ENCODE measurements around the gene UBA6. TPM values are rescaled to one million over a fixed set of nuclear protein-coding genes. Genes with fewer than 3 reads are reported as not detected.

UBA6 gene
- polyA plus RNA-seq (2011; rRNA removed) (83.7 and 119 TPM in 2 replicates), polyA minus RNA-seq (2011; rRNA and poly(A)+ RNA removed) (84.5 and 141 TPM in 2 replicates)

DNA sequence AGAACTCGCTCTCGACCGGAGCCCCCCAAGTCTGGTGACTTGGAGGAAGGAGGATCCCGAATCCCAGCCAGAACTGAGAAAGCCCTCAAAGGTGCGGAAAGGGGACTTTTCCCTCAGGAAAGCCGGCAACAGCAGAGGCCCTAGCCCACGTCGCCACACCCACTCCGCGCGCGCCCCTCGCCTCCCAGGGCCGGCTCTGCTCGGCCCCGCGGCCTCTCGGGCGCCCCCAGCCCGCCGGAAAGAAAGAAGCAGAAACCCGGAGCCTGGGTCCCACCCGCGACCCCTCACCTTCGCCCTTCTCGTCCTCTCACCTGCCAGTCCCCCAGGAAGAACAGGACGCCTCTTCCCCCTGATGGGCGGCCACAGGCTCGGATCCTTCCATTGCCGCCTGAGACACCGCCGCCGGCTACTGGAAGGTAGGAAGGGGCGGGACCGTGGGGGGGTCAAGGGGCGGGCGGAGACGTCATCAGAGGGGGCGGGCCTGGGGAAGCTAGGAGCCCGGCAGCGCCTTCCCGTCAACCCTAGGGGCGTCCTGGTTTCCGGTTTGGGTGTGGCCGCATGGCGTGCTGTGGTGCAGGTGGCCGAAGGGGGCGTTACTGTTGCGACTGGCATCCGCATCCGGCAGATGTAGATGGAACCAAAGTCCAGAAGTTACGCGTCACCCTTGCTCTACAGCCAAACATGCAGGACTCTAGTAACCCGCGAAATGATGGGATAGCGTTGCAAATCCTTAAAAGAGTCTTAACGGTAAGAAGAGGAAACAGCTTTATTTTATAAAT, at the start of gene UBA6:
Gene UBA6 (minus strand): TSS at position 418 of the 779 bp plus-strand sequence. CDS start 36 bp downstream, at position 382.
- Histone ChIP-seq H3K9me3 (ENCODE audit: control insufficient read depth, insufficient read depth, low read length) (no peaks in the 10 kb centered on the region), H3K27me3 (ENCODE audit: control insufficient read depth, insufficient read depth, low read length) (no peaks in the 10 kb centered on the region), H3K27ac (ENCODE audit: low read depth, low read length) (peak within 1 kb of the TSS; percentile 78), H3K4me3 (ENCODE audit: low read depth, low read length) (peak within 1 kb of the TSS; percentile 78)
- POLR2A ChIA-PET = interaction anchor here (0.6 to 1.6 kb wide), 2 partner anchors 10 to 15 kb away, joined by 3 read pairs; no protein-coding TSS in a partner anchor
- TF ChIP-seq, protein P1, sequence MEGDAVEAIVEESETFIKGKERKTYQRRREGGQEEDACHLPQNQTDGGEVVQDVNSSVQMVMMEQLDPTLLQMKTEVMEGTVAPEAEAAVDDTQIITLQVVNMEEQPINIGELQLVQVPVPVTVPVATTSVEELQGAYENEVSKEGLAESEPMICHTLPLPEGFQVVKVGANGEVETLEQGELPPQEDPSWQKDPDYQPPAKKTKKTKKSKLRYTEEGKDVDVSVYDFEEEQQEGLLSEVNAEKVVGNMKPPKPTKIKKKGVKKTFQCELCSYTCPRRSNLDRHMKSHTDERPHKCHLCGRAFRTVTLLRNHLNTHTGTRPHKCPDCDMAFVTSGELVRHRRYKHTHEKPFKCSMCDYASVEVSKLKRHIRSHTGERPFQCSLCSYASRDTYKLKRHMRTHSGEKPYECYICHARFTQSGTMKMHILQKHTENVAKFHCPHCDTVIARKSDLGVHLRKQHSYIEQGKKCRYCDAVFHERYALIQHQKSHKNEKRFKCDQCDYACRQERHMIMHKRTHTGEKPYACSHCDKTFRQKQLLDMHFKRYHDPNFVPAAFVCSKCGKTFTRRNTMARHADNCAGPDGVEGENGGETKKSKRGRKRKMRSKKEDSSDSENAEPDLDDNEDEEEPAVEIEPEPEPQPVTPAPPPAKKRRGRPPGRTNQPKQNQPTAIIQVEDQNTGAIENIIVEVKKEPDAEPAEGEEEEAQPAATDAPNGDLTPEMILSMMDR (IDR thresholded peaks at IDR 0.05; ENCODE audit: low read depth, low read length) = peak; percentile 40
- CTCF ChIA-PET = interaction anchor here (0.7 to 3.6 kb wide), 18 partner anchors 8 to 158 kb away, joined by 3 to 14 read pairs (median 4); no protein-coding TSS in a partner anchor
- peak; percentile 92 for DNase-seq (ENCODE audit: low read depth, low spot score)

DNA sequence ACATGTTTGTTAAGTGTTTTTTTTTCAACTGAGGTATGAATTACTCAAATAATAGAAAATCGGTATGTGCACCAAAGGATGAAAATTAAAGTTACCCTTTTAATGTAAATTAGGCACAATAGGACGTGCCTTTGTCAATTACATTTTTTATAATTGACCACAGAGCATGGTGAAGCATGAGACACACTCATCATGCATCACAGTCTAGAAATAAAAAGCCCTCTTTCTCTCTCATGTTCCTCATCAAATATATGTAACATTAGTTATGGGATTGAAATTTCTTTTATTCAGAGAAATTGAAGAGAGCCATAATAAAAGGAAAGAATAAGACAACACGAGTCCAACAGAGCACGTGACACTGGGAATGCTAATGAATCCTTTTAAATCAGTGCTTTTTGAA, 49.7 kb upstream of the UBA6 start:
- H3K4me3 ChIP-seq (ENCODE audit: low read depth, low read length) = no peak overlapping the region
- H3K9me3 ChIP-seq (ENCODE audit: control insufficient read depth, insufficient read depth, low read length) = no peaks in the 10 kb centered on the region
- POLR2A ChIA-PET = no interaction called here
- TF ChIP-seq, protein P1 (IDR thresholded peaks at IDR 0.05; ENCODE audit: low read depth, low read length) = no peak
- no peak for DNase-seq (ENCODE audit: low read depth, low spot score)
- H3K27ac ChIP-seq (ENCODE audit: low read depth, low read length) = no peak overlapping the region
- no peaks in the 10 kb centered on the region for H3K27me3 ChIP-seq (ENCODE audit: control insufficient read depth, insufficient read depth, low read length)
- CTCF ChIA-PET = interaction anchor here (5.2 kb wide), 1 partner anchor 10 kb away, joined by 52 read pairs; no protein-coding TSS in a partner anchor

DNA sequence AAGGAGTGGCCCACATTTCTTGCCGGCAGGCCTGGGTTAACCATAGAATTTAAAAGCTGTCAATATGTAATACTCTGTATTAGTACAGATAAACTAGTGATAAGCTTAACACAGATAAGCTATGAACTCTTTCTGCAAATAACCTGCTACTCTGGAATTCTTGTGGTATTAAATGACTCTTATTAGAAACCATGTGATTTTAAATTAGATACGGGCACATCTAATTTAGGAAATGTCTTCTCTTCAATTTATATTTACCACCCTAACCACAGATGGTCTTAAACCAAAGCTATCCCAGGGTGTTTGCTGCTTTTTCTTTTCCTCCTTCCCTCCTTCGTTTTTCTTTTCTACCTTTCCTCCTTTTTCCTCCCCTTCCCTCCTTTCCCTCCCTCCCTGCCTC, 48.3 kb upstream of the UBA6 start:
- ChIA-PET CTCF (interaction anchor here (0.8 to 5.2 kb wide), 6 partner anchors 11 to 427 kb away, joined by 3 to 52 read pairs (median 5); no protein-coding TSS in a partner anchor), POLR2A (no interaction called here)
- H3K4me3 ChIP-seq (ENCODE audit: low read depth, low read length) = no peak overlapping the region
- TF ChIP-seq, protein P1 (IDR thresholded peaks at IDR 0.05; ENCODE audit: low read depth, low read length) = no peak
- DNase-seq (ENCODE audit: low read depth, low spot score) = no peak
- no peaks in the 10 kb centered on the region for H3K27me3 ChIP-seq (ENCODE audit: control insufficient read depth, insufficient read depth, low read length)
- H3K9me3 ChIP-seq (ENCODE audit: control insufficient read depth, insufficient read depth, low read length) = no peaks in the 10 kb centered on the region
- no peak overlapping the region for H3K27ac ChIP-seq (ENCODE audit: low read depth, low read length)

DNA sequence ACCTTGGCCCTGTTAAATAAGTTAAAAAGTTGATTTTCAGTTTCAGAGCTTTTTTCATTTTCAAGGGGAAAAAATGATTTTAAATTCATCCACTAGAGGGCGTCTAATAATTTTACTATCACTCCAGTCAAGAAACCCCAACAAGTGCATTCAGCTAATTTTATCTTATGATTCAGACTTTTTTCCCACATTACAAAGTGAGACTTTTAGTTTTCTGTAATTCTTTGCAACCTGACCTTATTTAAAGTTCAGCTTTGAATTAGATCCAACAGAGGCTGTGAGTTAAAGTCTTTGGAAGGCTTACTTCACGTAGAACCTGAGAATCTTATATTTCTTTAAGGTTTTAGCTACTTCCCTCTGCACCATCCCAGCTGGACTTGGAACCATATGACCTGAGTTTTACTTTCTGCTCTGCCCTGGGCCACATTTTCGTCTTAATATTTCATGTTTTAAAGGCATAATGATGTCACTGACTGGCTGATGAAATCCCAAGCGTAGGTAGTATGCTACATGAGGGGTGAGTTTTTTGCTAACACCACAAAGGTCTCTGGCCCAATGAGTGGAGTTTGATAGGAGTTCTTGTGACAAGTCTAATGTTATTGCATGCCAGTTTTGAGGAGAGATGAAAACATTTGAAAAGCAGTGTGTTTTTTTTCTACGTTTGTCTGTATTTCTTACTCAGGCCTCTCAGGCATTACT, 46.0 kb upstream of the UBA6 start:
- ChIA-PET POLR2A (interaction anchor here (1.0 kb wide), 1 partner anchor 139 kb away, joined by 3 read pairs; no protein-coding TSS in a partner anchor), CTCF (interaction anchor here (0.6 to 5.2 kb wide), 40 partner anchors 8 to 1500 kb away, joined by 3 to 52 read pairs (median 5); partner anchors contain the start of genes TMPRSS11D and UBA6)
- Histone ChIP-seq H3K4me3 (ENCODE audit: low read depth, low read length) (no peak overlapping the region), H3K27me3 (ENCODE audit: control insufficient read depth, insufficient read depth, low read length) (no peaks in the 10 kb centered on the region), H3K27ac (ENCODE audit: low read depth, low read length) (no peak overlapping the region), H3K9me3 (ENCODE audit: control insufficient read depth, insufficient read depth, low read length) (no peaks in the 10 kb centered on the region)
- TF ChIP-seq, protein P1 (IDR thresholded peaks at IDR 0.05; ENCODE audit: low read depth, low read length) = peak; percentile 53
- no peak for DNase-seq (ENCODE audit: low read depth, low spot score)

Measured in AG04450 (cell line).